ENCODE measurements around the gene REEP1.

DNA sequence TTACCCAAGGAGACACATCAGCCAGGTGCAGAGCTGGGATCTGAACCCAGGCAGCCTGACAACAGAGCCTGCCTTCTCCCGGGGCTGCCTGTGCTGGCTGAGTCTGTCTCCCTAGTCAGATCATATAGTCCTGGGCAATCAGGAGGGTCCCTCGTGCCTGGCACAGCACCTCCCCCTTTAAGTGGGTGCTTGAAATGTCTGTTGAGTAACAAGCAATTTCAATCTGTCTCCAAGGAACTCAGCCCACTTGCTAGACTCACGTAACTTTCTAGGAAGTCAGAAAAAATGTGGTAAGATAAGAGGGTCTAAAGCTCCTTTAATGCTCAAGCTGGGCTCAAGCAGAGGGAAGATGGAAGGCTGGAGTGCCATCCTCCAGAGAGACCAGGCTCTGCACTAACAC is 51.9 kb downstream of the REEP1 start:
- TF ChIP-seq, protein P1, sequence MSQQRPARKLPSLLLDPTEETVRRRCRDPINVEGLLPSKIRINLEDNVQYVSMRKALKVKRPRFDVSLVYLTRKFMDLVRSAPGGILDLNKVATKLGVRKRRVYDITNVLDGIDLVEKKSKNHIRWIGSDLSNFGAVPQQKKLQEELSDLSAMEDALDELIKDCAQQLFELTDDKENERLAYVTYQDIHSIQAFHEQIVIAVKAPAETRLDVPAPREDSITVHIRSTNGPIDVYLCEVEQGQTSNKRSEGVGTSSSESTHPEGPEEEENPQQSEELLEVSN (IDR thresholded peaks at IDR 0.05; ENCODE audit: borderline replicate concordance, low read depth): no peak
- TF ChIP-seq, protein P2, sequence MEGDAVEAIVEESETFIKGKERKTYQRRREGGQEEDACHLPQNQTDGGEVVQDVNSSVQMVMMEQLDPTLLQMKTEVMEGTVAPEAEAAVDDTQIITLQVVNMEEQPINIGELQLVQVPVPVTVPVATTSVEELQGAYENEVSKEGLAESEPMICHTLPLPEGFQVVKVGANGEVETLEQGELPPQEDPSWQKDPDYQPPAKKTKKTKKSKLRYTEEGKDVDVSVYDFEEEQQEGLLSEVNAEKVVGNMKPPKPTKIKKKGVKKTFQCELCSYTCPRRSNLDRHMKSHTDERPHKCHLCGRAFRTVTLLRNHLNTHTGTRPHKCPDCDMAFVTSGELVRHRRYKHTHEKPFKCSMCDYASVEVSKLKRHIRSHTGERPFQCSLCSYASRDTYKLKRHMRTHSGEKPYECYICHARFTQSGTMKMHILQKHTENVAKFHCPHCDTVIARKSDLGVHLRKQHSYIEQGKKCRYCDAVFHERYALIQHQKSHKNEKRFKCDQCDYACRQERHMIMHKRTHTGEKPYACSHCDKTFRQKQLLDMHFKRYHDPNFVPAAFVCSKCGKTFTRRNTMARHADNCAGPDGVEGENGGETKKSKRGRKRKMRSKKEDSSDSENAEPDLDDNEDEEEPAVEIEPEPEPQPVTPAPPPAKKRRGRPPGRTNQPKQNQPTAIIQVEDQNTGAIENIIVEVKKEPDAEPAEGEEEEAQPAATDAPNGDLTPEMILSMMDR (IDR thresholded peaks at IDR 0.05): no peak
- no peak for TF ChIP-seq RNF2 (IDR thresholded peaks at IDR 0.05; ENCODE audit: borderline replicate concordance, low read depth)
- TF ChIP-seq, protein P3, sequence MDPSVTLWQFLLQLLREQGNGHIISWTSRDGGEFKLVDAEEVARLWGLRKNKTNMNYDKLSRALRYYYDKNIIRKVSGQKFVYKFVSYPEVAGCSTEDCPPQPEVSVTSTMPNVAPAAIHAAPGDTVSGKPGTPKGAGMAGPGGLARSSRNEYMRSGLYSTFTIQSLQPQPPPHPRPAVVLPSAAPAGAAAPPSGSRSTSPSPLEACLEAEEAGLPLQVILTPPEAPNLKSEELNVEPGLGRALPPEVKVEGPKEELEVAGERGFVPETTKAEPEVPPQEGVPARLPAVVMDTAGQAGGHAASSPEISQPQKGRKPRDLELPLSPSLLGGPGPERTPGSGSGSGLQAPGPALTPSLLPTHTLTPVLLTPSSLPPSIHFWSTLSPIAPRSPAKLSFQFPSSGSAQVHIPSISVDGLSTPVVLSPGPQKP (IDR thresholded peaks at IDR 0.05; ENCODE audit: low read depth, low read length): no peak
- no peak for TF ChIP-seq RFX5 (IDR thresholded peaks at IDR 0.05)
- TF ChIP-seq JUNB (IDR thresholded peaks at IDR 0.05): no peak
- TF ChIP-seq KDM5A (IDR thresholded peaks at IDR 0.05): no peak
- TF ChIP-seq, protein P4, sequence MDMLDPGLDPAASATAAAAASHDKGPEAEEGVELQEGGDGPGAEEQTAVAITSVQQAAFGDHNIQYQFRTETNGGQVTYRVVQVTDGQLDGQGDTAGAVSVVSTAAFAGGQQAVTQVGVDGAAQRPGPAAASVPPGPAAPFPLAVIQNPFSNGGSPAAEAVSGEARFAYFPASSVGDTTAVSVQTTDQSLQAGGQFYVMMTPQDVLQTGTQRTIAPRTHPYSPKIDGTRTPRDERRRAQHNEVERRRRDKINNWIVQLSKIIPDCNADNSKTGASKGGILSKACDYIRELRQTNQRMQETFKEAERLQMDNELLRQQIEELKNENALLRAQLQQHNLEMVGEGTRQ (IDR thresholded peaks at IDR 0.05): no peak
- TF ChIP-seq CHD2 (IDR thresholded peaks at IDR 0.05; ENCODE audit: low read length, partially characterized antibody): no peak
